Mucosa of descending colon (tissue), 3 donors: Measurements from ENCODE around the gene SEC11C. TPM values are rescaled to one million over a fixed set of nuclear protein-coding genes. Genes with fewer than 3 reads are reported as not detected.
"Not testable (repeated sequence)": the region's sequence is repeated elsewhere in the genome, so short reads cannot be mapped to it uniquely, and the experiment has no call there.

Experiments used
- ATAC-seq: fragments of 200-7000 bp; cut with Tn5 transposase; one replicate; pipeline ENCODE4 v1.9.1; 2020; ENCODE audit warnings: mild to moderate bottlenecking, moderate library complexity
- DNase-seq, 3 donors: peaks; one replicate each; pipeline ENCODE4 v3.0.0-alpha.2; 2020
- H3K36me3 ChIP-seq: fragments of 200-600 bp; one replicate; pipeline ENCODE4 v1.8.0; 2021; ENCODE audit warnings: low read depth, mild to moderate bottlenecking
- H3K4me1 ChIP-seq: fragments of 200-600 bp; one replicate; pipeline ENCODE4 v1.8.0; 2021; ENCODE audit warnings: low read depth, mild to moderate bottlenecking
- H3K4me3 ChIP-seq: fragments of 200-600 bp; one replicate; pipeline ENCODE4 v1.8.0; 2021; ENCODE audit warnings: mild to moderate bottlenecking
- H3K9me3 ChIP-seq: fragments of 200-600 bp; one replicate; pipeline ENCODE4 v1.8.0; 2021; ENCODE audit warnings: mild to moderate bottlenecking
- CTCF ChIP-seq: fragments of 200-600 bp; IDR thresholded peaks from one replicate; pipeline ENCODE4 v1.8.0; 2022; ENCODE audit warnings: antibody characterized with exemption, mild to moderate bottlenecking
- intact Hi-C, 2 donors: fragments of 100-400 bp; cut with DNase I in 1 of 2; cut with micrococcal nuclease in 1 of 2; formaldehyde crosslinking; loops; one replicate each; pipeline versions ENCODE4 v1.11.0 to v1.11.1; 2022; cut with DNase I, micrococcal nuclease
- total RNA-seq, 3 donors: library from RNA; stranded (reverse); fragmentation: NEBNext Ultra II Directional in 2 of 3; extraction: Animal tissue kit (Norgen Biotek cat#: 25700) in 2 of 3; gene quantifications; one replicate each; pipeline versions ENCODE4 v1.2.1 to v1.2.4, GENCODE V29; 2021 to 2023
- donor health status: DM: no; HTN: no; CAD: no; lungs with moderate emphysema.
- donor health status: DM: no; HTN: no; CAD: no.
- donor health status: DM: no; HTN: yes; CAD: no.

The SEC11C gene
- total RNA-seq, 3 donors from 2014 or later: 41.5 to 68.9 (median 52.7) TPM

- DNase-seq (no peak), ATAC-seq (no peak)
- Histone ChIP-seq H3K4me1 (peaks cover 10% of the 10 kb centered on the region), H3K4me3 (no peak overlapping the region), H3K9me3 (no peaks in the 10 kb centered on the region), H3K36me3 (no peaks in the 10 kb centered on the region)
- intact Hi-C loops: no loop called here
- TF ChIP-seq CTCF: no peak
These were observed 1.8 kb downstream of the SEC11C start for GRCh38 chr18:59141294-59142068.

DNA sequence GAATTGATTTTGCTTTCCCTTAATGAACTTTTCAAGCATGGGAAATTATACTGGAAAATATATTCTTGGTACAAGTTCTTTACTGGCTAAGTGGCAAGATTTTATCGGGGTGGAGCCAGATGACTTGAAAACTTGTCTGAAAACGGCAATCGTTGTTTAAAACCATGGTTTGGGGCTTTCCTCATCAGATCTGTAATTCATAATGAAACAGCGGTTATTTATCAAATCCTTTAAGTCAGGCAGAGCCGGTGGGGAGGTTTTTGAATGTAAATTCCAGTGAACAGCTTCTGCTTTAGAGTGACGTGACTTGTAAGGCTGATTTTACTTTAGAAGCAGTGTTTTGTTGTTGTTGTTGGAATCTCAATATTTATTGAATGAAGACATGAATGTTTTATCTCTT is 2.6 kb downstream of the SEC11C start:
- no peak overlapping the region for H3K4me3 ChIP-seq

GRCh38 chr18:59142800-59143416 is 3.2 kb downstream of the SEC11C start:
- DNase-seq, intact Hi-C loops, ATAC-seq, H3K36me3 ChIP-seq, H3K9me3 ChIP-seq, H3K4me3 ChIP-seq: not testable (repeated sequence)
- peaks cover 10% of the 10 kb centered on the region for H3K4me1 ChIP-seq

More for the DNA sequence above, 2.6 kb downstream of the SEC11C start:
- ATAC-seq: no peak
- Histone ChIP-seq H3K4me1 (peaks cover 10% of the 10 kb centered on the region), H3K36me3 (no peaks in the 10 kb centered on the region), H3K9me3 (no peaks in the 10 kb centered on the region)
- DNase-seq: no peak
- no peak for TF ChIP-seq CTCF
- intact Hi-C loops: no loop called here

DNA sequence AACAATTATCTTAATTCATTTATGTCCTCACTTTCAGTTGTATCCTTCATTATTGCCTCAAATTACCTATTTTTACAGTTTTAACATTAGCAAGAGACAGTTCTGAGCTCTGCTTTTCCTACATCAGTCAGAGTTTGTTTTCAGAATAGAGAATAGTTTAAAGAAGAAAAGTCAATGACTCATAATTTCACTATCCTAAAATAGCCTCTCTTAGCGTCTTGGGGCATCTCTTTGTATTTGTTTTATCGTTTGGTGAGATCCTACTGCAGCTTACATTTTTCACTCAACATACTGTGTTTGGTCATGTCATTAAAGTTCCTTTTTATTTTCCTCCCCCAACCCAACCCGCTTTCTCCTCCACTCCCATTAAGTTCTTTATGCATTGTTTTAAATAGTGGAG is 3.8 kb downstream of the SEC11C start:
- Histone ChIP-seq H3K9me3 (no peaks in the 10 kb centered on the region), H3K4me3 (no peak overlapping the region), H3K36me3 (no peaks in the 10 kb centered on the region), H3K4me1 (peaks cover 10% of the 10 kb centered on the region)
- intact Hi-C loops: no loop called here
- no peak for TF ChIP-seq CTCF
- ATAC-seq (no peak), DNase-seq (no peak)

DNA sequence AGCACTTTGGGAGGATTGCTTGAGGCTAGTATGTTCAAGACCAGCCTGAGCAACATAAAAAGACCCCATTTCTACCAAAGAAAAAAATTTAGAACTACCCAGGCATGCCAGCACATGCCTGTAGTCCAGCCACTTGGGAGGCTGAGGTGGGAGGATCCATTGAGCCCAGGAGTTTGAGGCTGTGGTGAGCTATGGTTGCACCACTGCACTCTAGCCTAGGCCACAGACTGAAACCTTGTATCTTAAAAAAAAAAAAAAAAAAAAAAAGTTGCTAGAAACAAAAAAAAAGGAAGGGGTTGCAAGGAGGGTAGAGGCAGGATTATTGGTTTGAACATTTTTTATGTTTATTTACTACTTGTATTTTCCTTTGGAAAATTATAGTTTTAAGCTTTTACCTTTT is 4.8 kb downstream of the SEC11C start:
- H3K36me3 ChIP-seq: no peaks in the 10 kb centered on the region
- H3K4me3 ChIP-seq: no peak overlapping the region

More for the DNA sequence above, 4.8 kb downstream of the SEC11C start:
- TF ChIP-seq CTCF: no peak
- peaks cover 10% of the 10 kb centered on the region for H3K4me1 ChIP-seq
- intact Hi-C loops: no loop called here
- DNase-seq (no peak), ATAC-seq (no peak)
- H3K9me3 ChIP-seq: no peaks in the 10 kb centered on the region
